Tibial artery (tissue), 4 donors: Measurements from ENCODE around the gene APBB1.
A peak's percentile ranks its signal among the peaks of the same experiment; 100 is the strongest.

Experiments used
- DNase-seq, 2 donors: peaks; one replicate each; pipeline ENCODE4 v3.0.0-alpha.2; 2019
- H3K27ac ChIP-seq, 2 donors: fragments of 200-600 bp; sonication (generic) in 1 of 2; 1 replicate in 1 of 2; 2 replicates in 1 of 2; pipeline ENCODE4 v1.5.1; 2018 to 2019; ENCODE audit warnings: mild to moderate bottlenecking in 1 of 2
- H3K27me3 ChIP-seq, 2 donors: fragments of 200-600 bp; sonication (generic) in 1 of 2; one replicate each; pipeline versions ENCODE4 v1.5.1 to v1.6.0; 2016 to 2019
- H3K36me3 ChIP-seq, 3 donors: fragments of 200-600 bp; sonication (generic) in 2 of 3; one replicate each; pipeline ENCODE4 v1.5.1; 2016 to 2019; ENCODE audit warnings: mild to moderate bottlenecking in 2 of 3
- H3K4me1 ChIP-seq, 4 donors: fragments of 200-600 bp; sonication (generic) in 2 of 4; 1 replicate in 3 of 4; 2 replicates in 1 of 4; pipeline ENCODE4 v1.5.1; 2016 to 2019
- H3K4me3 ChIP-seq, 2 donors: fragments of 200-600 bp; sonication (generic) in 1 of 2; 1 replicate in 1 of 2; 2 replicates in 1 of 2; pipeline ENCODE4 v1.5.1; 2018 to 2019; ENCODE audit warnings: mild to moderate bottlenecking in 2 of 2
- H3K9me3 ChIP-seq, 3 donors: fragments of 200-600 bp; sonication (generic) in 1 of 3; one replicate each; pipeline ENCODE4 v1.5.1; 2016 to 2019
- intact Hi-C: fragments of 100-400 bp; cut with DNase I; formaldehyde crosslinking; loops from one replicate; pipeline ENCODE4 v1.15.0; 2023; ENCODE audit warnings: low total_unique reads
- TF ChIP-seq, protein P1 (sequence below), 2 experiments: fragments of 200-600 bp in 1 of 2; fragments of 450-650 bp in 1 of 2; IDR thresholded peaks; one replicate each; pipeline ENCODE4 v1.5.1; 2017 to 2019; ENCODE audit warnings: antibody characterized with exemption in 2 of 2, mild to moderate bottlenecking in 1 of 2, moderate library complexity in 1 of 2

APBB1 gene

GRCh38 chr11:6455070-6455469 is 36.2 kb upstream of the APBB1 start:
- H3K4me3 ChIP-seq: no peak overlapping the region
- DNase-seq: no peak
- H3K27me3 ChIP-seq: no peaks in the 10 kb centered on the region
- intact Hi-C loops: no loop called here
- peaks cover 70 to 95% (median 74%) of the 10 kb centered on the region in 3 donors for H3K36me3 ChIP-seq
- TF ChIP-seq, protein P1, sequence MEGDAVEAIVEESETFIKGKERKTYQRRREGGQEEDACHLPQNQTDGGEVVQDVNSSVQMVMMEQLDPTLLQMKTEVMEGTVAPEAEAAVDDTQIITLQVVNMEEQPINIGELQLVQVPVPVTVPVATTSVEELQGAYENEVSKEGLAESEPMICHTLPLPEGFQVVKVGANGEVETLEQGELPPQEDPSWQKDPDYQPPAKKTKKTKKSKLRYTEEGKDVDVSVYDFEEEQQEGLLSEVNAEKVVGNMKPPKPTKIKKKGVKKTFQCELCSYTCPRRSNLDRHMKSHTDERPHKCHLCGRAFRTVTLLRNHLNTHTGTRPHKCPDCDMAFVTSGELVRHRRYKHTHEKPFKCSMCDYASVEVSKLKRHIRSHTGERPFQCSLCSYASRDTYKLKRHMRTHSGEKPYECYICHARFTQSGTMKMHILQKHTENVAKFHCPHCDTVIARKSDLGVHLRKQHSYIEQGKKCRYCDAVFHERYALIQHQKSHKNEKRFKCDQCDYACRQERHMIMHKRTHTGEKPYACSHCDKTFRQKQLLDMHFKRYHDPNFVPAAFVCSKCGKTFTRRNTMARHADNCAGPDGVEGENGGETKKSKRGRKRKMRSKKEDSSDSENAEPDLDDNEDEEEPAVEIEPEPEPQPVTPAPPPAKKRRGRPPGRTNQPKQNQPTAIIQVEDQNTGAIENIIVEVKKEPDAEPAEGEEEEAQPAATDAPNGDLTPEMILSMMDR (IDR thresholded peaks at IDR 0.05): no peak
- no peak overlapping the region for H3K27ac ChIP-seq
- peaks cover 0 to 17% (median 12%) of the 10 kb centered on the region in 4 donors for H3K4me1 ChIP-seq
- H3K9me3 ChIP-seq: no peaks in the 10 kb centered on the region

GRCh38 chr11:6453152-6453551 is 34.3 kb upstream of the APBB1 start:
- no peaks in the 10 kb centered on the region for H3K9me3 ChIP-seq
- no peak overlapping the region for H3K4me3 ChIP-seq
- peaks cover 75 to 95% (median 80%) of the 10 kb centered on the region in 3 donors for H3K36me3 ChIP-seq
- no peak for DNase-seq
- no peak overlapping the region for H3K27ac ChIP-seq
- TF ChIP-seq, protein P1 (IDR thresholded peaks at IDR 0.05): no peak
- H3K27me3 ChIP-seq: no peaks in the 10 kb centered on the region
- peaks cover 0 to 17% (median 12%) of the 10 kb centered on the region in 4 donors for H3K4me1 ChIP-seq
- intact Hi-C loops: no loop called here

DNA sequence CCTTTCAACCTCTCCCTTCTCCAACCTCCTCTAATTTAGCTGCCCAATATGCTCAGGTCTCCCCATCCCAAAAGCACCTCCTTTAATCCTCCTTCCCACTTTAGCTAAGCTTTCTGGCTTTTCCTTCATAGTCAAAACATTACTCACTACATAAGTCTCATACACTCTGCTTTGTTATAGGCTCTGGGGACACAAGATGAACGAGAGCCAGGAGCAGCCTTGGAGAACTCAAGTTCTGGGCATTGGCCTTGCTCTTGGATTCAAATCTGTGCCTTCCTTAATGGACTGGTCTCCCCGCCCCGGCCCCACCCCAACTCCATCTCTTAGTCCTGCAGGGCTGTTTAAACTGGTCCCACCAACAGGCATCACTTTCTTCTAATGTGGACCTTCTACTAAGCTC is 33.3 kb upstream of the APBB1 start:
- peaks cover 0 to 17% (median 12%) of the 10 kb centered on the region in 4 donors for H3K4me1 ChIP-seq
- H3K36me3 ChIP-seq: peaks cover 72 to 93% (median 74%) of the 10 kb centered on the region in 3 donors
- DNase-seq: peak in 1 of 2 donors; percentile 72
- no peak overlapping the region for H3K4me3 ChIP-seq
- H3K27ac ChIP-seq: peak overlapping the region; percentile 0 to 49
- intact Hi-C loops: no loop called here
- TF ChIP-seq, protein P1 (IDR thresholded peaks at IDR 0.05): no peak
- H3K27me3 ChIP-seq: no peaks in the 10 kb centered on the region
- H3K9me3 ChIP-seq: no peaks in the 10 kb centered on the region

- no peak for DNase-seq
- no peak overlapping the region for H3K4me3 ChIP-seq
- intact Hi-C loops: no loop called here
- no peak overlapping the region for H3K27ac ChIP-seq
- H3K27me3 ChIP-seq: no peaks in the 10 kb centered on the region
- peaks cover 0 to 17% (median 12%) of the 10 kb centered on the region in 4 donors for H3K4me1 ChIP-seq
- peaks cover 37 to 57% (median 43%) of the 10 kb centered on the region in 3 donors for H3K36me3 ChIP-seq
- TF ChIP-seq, protein P1 (IDR thresholded peaks at IDR 0.05): no peak
- no peaks in the 10 kb centered on the region for H3K9me3 ChIP-seq
Measured at GRCh38 chr11:6448574-6448973, 29.7 kb upstream of the APBB1 start.

- Histone ChIP-seq H3K4me3 (no peak overlapping the region), H3K27me3 (no peaks in the 10 kb centered on the region), H3K27ac (peak overlapping the region in 1 of 2 donors; percentile 57), H3K36me3 (peaks cover 5 to 11% (median 11%) of the 10 kb centered on the region in 3 donors), H3K4me1 (peaks cover 0 to 22% (median 6%) of the 10 kb centered on the region in 4 donors), H3K9me3 (no peaks in the 10 kb centered on the region)
- DNase-seq: peak; percentile 37 to 73
- TF ChIP-seq, protein P1 (IDR thresholded peaks at IDR 0.05): peak; percentile 61 to 73
- intact Hi-C loops: no loop called here
Measured at GRCh38 chr11:6443269-6444003, 24.5 kb upstream of the APBB1 start.
